ENCODE data around the gene PID1. TPM values are rescaled to one million over a fixed set of nuclear protein-coding genes. Genes with fewer than 3 reads are reported as not detected.

PID1 gene
- total RNA-seq, 2 donors from 2014 or later = 66.2 to 109 TPM

DNA sequence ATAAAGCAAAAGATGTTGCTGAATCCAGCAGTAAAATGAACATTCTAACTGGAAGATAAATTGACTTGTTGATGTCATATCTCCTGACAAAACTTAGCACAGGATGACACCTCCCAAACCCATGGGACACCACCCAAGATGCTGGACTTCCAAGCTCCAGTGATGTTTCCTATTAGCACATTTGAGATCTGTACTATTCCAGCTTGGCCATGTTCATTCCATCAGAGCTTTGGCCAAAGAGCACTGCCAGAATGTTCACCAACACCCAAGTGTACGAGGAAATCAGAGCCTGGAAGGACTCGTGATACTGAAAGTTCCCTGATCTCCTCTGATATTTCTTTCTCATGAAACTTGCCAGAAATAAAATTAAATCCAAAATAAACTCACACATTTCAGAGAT is 44.7 kb downstream of the PID1 start:
- Histone ChIP-seq H3K4me3 (no peak overlapping the region), H3K36me3 (peaks cover 5% of the 10 kb centered on the region), H3K9me3 (no peaks in the 10 kb centered on the region), H3K27me3 (replicated peaks; ENCODE audit: insufficient read depth) (no peaks in the 10 kb centered on the region), H3K27ac (peak overlapping the region in 1 of 2 donors; percentile 32), H3K4me1 (ENCODE audit: control insufficient read depth in 1 of 2, low read depth in 2 of 2) (peaks cover 10 to 64% of the 10 kb centered on the region in 2 donors)
- no peak for DNase-seq (ENCODE audit: low spot score)
- ATAC-seq (ENCODE audit: insufficient number of reproducible peaks, low FRiP score, low read depth) = no peak
- TF ChIP-seq, protein P1, sequence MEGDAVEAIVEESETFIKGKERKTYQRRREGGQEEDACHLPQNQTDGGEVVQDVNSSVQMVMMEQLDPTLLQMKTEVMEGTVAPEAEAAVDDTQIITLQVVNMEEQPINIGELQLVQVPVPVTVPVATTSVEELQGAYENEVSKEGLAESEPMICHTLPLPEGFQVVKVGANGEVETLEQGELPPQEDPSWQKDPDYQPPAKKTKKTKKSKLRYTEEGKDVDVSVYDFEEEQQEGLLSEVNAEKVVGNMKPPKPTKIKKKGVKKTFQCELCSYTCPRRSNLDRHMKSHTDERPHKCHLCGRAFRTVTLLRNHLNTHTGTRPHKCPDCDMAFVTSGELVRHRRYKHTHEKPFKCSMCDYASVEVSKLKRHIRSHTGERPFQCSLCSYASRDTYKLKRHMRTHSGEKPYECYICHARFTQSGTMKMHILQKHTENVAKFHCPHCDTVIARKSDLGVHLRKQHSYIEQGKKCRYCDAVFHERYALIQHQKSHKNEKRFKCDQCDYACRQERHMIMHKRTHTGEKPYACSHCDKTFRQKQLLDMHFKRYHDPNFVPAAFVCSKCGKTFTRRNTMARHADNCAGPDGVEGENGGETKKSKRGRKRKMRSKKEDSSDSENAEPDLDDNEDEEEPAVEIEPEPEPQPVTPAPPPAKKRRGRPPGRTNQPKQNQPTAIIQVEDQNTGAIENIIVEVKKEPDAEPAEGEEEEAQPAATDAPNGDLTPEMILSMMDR (IDR thresholded peaks at IDR 0.05) = no peak

DNA sequence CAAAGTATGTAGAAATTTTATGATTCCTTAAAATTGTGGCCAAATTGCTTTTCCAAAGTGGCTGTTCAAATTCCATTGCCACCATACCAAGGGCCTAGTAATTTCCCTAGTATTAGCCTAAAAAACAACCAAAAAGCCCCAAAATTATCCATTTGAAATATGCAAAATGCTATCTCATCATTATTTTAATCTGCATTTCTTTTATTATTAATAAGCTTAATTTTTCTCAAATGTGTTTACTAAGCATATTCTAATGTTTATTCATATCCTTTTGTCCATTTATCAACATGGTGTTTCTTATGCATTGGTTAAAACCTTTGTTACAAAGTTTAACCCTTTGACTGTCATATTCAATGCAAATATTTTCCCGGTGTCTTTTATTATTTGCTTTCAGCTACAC is 48.0 kb downstream of the PID1 start:
- H3K27ac ChIP-seq = no peak overlapping the region
- no peaks in the 10 kb centered on the region for H3K27me3 ChIP-seq (replicated peaks; ENCODE audit: insufficient read depth)
- peaks cover 5% of the 10 kb centered on the region for H3K36me3 ChIP-seq
- H3K4me1 ChIP-seq (ENCODE audit: control insufficient read depth in 1 of 2, low read depth in 2 of 2) = peaks cover 5 to 44% of the 10 kb centered on the region in 2 donors
- H3K4me3 ChIP-seq = no peak overlapping the region
- DNase-seq (ENCODE audit: low spot score) (no peak), ATAC-seq (ENCODE audit: insufficient number of reproducible peaks, low FRiP score, low read depth) (no peak)
- no peaks in the 10 kb centered on the region for H3K9me3 ChIP-seq
- TF ChIP-seq, protein P1 (IDR thresholded peaks at IDR 0.05) = no peak

DNA sequence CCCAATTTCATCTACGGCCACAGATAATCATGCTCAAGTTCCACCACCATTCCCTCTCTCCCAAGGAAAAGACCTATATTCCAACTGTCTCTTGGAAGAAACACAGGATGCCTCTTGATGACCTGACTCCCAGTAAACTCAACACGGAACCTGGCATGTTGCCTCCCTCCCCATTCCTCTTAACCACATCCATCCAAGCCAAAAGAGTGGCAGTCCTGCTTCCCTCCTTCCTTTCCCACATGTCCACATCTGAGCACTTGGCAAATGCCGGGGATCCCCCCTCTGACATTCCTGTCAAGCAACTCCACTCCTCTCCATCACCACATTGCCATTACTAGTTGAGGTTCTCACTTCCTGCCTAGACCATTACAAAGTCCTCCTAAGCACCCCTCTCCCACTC is 49.4 kb downstream of the PID1 start:
- no peak overlapping the region for H3K27ac ChIP-seq
- peaks cover 5 to 46% of the 10 kb centered on the region in 2 donors for H3K4me1 ChIP-seq (ENCODE audit: control insufficient read depth in 1 of 2, low read depth in 2 of 2)
- ATAC-seq (ENCODE audit: insufficient number of reproducible peaks, low FRiP score, low read depth) (no peak), DNase-seq (ENCODE audit: low spot score) (no peak)
- H3K36me3 ChIP-seq = peaks cover 5% of the 10 kb centered on the region
- H3K9me3 ChIP-seq = no peaks in the 10 kb centered on the region
- no peaks in the 10 kb centered on the region for H3K27me3 ChIP-seq (replicated peaks; ENCODE audit: insufficient read depth)
- TF ChIP-seq, protein P1 (IDR thresholded peaks at IDR 0.05) = no peak
- no peak overlapping the region for H3K4me3 ChIP-seq

DNA sequence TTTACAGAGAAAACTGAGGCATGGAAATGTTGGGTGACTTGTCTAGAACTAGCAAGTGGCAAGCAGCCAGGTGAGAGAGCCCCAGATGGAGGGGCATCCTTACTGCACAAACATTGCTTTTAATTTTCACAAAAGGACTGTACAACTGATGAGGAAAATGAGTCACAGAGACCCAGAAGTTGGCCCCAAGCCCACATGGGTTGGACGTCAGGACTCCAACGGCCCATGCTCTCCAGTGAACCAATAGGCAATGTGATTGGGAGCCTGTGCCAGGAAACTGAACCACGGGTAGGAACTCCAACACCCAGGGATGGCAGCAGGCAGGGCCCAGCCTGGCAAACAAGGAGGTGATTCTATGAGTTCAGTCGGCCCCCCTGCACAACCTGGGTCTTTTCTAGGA is 50.8 kb downstream of the PID1 start:
- TF ChIP-seq, protein P1 (IDR thresholded peaks at IDR 0.05) = no peak
- Histone ChIP-seq H3K27me3 (replicated peaks; ENCODE audit: insufficient read depth) (no peaks in the 10 kb centered on the region), H3K4me1 (ENCODE audit: control insufficient read depth in 1 of 2, low read depth in 2 of 2) (peaks cover 0 to 36% of the 10 kb centered on the region in 2 donors), H3K9me3 (no peaks in the 10 kb centered on the region), H3K4me3 (no peak overlapping the region), H3K27ac (peak overlapping the region in 1 of 2 donors; percentile 21), H3K36me3 (no peaks in the 10 kb centered on the region)
- DNase-seq (ENCODE audit: low spot score) = no peak
- ATAC-seq (ENCODE audit: insufficient number of reproducible peaks, low FRiP score, low read depth) = no peak

DNA sequence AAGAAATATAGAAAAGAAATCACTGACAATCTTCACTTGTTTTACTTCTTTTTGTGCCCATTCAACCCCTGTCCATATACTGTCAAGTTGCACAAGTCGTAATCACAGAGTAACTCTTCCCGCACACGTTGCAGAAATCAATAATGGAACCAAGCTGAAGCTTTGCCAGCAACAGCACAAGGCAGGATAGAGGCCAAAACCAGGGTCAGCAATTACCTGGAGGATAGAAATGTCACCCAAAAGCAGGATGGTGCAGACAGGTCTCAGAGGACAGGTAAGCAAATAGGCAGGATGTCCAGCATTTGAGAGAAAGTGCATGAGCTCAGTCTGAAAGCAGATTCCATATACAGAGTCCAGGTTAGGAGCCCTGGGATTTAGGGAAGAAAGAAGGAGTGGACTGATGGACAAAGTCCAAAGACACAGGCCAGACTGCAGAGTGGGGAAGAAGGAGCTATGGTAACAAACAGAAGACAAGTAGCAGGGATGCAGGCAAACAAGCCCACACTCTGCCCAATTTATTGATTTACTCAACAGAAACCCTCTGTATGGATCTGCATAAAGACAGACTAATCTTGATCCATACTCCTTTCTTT is 52.7 kb downstream of the PID1 start:
- Histone ChIP-seq H3K27me3 (replicated peaks; ENCODE audit: insufficient read depth) (no peaks in the 10 kb centered on the region), H3K9me3 (no peaks in the 10 kb centered on the region), H3K4me3 (no peak overlapping the region), H3K27ac (no peak overlapping the region), H3K36me3 (no peaks in the 10 kb centered on the region), H3K4me1 (ENCODE audit: control insufficient read depth in 1 of 2, low read depth in 2 of 2) (peaks cover 0 to 33% of the 10 kb centered on the region in 2 donors)
- ATAC-seq (ENCODE audit: insufficient number of reproducible peaks, low FRiP score, low read depth) (no peak), DNase-seq (ENCODE audit: low spot score) (no peak)
- TF ChIP-seq, protein P1 (IDR thresholded peaks at IDR 0.05) = no peak

Data from thoracic aorta (tissue), 2 donors.